ENCODE measurements around the gene APC2.

GRCh38 chr19:1455336-1456120, 5.6 kb downstream of the APC2 start:
- TF ChIP-seq GATA1 (IDR thresholded peaks at IDR 0.05; ENCODE audit: low read depth, low read length) (no peak), POLR2A (IDR thresholded peaks at IDR 0.05; ENCODE audit: low read length) (peak; percentile 10)
